Suppressor macrophage (primary cell): ENCODE results near the gene SCAF1.

Source experiments
- DNase-seq, 4 experiments: peaks; one replicate each; pipeline ENCODE4 v3.0.0-alpha.2; 2020 to 2022

SCAF1 gene

DNA sequence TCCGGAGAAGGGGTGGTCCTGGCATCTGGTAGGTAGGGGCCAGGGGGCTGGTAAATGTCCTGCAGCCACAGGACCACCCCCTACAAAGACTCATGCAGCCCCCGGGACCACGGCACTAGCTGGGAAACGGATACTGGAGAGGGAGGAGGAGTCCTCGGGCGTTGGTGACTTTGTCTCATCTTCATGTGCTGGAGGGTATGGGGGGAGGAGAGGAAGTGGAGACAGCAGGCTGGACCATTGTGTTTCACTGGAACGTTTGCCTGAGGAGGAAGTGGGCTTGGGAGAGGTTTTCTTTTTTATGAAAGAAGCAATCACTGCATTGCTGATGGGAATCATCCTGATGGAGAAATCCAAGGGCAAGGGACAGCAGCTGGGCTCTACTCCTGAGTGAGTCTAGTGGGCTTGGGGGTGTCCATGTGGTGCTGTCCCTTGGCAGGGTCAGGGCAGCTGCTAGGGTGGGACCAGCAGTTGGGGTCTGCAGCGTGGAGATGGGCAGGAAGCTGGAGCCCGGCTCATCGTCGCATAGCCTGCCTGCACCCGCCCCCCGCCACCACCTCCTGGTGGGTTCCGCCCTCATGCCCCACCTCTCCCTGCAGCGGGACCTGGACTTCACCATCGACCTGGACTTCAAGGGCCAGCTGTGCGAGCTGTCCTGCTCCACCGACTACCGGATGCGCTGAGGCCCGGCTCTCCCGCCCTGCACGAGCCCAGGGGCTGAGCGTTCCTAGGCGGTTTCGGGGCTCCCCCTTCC lies 45.7 kb downstream of the SCAF1 start:
- peak; percentile 41 to 73 (median 62) for DNase-seq

GRCh38 chr19:49688531-49689132 lies 46.6 kb downstream of the SCAF1 start:
- DNase-seq, result no peak

GRCh38 chr19:49689133-49690078 lies 47.4 kb downstream of the SCAF1 start, which contains the start of gene ADM5:
TSS of gene ADM5 (plus strand) at chr19:49689594. CDS start at chr19:49689838, 244 bp downstream.
- no peak for DNase-seq

DNA sequence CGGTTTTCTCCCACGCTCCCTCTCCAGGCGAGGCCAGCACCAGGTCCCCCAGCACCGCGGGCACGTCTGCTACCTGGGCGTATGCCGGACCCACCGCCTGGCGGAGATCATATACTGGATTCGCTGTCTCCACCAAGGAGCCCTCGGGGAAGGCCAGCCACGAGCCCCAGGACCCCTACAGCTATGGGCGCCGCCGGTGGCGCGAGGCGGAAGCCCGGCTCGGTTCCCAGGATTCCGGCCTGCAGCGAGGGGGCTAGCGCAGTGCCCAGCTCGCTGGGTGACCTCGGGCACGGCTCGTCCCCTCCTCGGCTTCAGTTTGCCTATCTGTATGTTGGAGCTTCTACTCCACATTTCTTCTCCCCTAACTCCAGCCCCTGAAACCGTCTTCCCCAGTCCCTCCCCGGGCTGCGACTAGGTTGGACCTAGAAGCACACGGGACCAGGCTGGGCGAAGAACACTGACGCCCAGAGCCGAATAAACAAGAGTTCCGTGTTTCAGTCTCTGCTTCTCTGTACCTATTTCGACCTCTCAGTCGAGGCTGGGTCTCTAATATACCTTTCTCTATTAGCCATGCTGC lies 48.2 kb downstream of the SCAF1 start:
- no peak for DNase-seq

- peak in 2 of 4 experiments; percentile 25 to 30 for DNase-seq
Observed at GRCh38 chr19:49690656-49691242, 48.7 kb downstream of the SCAF1 start, which contains the start of gene CPT1C. TSS of gene CPT1C (plus strand) at chr19:49691116. CDS start at chr19:49692253, 1,137 bp downstream.

DNA sequence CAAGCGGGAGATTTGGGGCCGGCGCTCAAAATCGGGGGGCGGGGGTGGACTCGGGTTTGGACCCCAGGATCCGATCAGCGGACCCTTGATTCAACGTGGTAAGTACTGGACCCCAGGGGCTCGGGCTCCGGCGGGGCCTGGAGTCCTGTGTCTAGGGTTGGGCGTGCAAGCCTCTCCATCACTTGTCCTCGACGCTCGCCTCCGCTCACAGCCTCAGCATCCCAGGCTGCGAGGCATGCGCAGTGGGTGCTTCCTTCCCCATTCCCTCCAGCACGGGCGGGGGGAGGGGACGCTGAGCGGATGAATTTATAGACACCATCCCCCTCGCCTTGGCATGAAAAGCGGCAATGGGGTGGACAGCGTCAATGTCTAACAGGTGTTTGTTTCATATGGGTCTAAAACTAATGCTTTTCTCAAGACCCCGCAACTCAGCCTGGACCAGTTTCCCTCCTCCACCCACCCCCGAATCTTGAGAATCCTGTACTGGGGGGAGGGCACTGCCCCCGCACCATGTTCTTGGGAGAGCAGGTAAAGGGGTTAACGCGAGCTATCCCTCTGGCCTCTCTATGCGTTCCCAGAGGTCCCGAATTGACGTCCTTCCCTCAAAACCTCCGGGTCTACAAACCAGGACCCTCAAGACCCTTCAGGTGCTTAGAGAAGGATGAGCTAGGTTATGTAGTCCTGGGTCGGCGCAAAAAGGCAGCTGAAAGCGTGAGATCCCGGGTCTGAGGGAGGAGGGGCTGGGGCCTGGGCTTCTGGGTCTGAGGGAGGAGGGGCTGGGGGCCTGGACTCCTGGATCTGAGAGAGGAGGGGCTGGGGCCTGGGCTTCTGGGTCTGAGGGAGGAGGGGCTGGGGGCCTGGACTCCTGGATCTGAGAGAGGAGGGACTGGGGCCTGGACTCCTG lies 49.5 kb downstream of the SCAF1 start:
- DNase-seq, result peak in 3 of 4 experiments; percentile 38 to 58 (median 50)

DNA sequence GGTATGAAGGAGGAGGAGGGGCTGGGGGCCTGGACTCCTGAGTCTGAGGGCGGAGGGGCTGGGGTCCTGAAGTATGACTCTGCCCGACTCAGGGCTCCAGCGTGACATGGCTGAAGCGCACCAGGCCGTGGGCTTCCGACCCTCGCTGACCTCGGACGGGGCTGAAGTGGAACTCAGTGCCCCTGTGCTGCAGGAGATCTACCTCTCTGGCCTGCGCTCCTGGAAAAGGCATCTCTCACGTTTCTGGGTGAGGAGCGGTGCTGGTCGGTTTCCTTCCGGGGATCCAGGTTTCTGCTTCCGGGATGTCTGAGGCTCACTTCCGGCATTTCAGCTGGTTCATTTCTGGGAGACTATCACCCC lies 50.1 kb downstream of the SCAF1 start:
- DNase-seq, result no peak

GRCh38 chr19:49696115-49696514 lies 54.1 kb downstream of the SCAF1 start:
- DNase-seq, result no peak

- DNase-seq, result no peak
Observed at GRCh38 chr19:49696865-49697264, 54.9 kb downstream of the SCAF1 start.

- no peak for DNase-seq
Observed at GRCh38 chr19:49699364-49699763, 57.4 kb downstream of the SCAF1 start.

- no peak for DNase-seq
Observed at GRCh38 chr19:49700563-49700962, 58.6 kb downstream of the SCAF1 start.

- no peak for DNase-seq
Observed at GRCh38 chr19:49701271-49701786, 59.3 kb downstream of the SCAF1 start.

- no peak for DNase-seq
Observed at GRCh38 chr19:49704888-49705642, 63.1 kb downstream of the SCAF1 start.

DNA sequence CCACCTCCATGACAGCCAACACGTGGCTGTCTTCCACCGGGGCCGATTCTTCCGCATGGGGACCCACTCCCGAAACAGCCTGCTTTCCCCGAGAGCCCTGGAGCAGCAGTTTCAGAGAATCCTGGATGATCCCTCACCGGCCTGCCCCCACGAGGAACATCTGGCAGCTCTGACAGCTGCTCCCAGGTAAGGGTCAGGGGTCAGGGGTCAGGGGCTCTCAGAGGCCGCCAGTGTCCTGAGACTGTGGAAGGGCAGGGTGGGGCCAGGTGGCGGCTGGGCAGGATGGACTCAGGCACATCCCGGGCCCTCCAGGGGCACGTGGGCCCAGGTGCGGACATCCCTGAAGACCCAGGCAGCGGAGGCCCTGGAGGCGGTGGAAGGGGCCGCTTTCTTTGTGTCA lies 63.9 kb downstream of the SCAF1 start:
- DNase-seq, result no peak
